GM12878 (cell line): ENCODE data around the gene KIF25.

Experiments
- CHD2 ChIP-seq: IDR thresholded peaks from 2 replicates; pipeline ENCODE4 v1.6.1; 2011; ENCODE audit warnings: low read depth, low read length, improper control_type of control experiment, borderline replicate concordance
- EED ChIP-seq: sonication (generic); IDR thresholded peaks from 2 replicates; pipeline ENCODE4 v1.6.1; 2016; ENCODE audit warnings: antibody characterized with exemption, low read depth
- IKZF1 ChIP-seq: fragments of 450-650 bp; conservative IDR thresholded peaks from 2 replicates; pipeline ENCODE4 v1.6.1; 2017; ENCODE audit warnings: antibody characterized with exemption, mild to moderate bottlenecking
- NR2F1 ChIP-seq: fragments of 450-650 bp; conservative IDR thresholded peaks from 2 replicates; pipeline ENCODE4 v1.6.1; 2017; ENCODE audit warnings: mild to moderate bottlenecking
- SMAD1 ChIP-seq: fragments of 450-650 bp; IDR thresholded peaks from 2 replicates; pipeline ENCODE4 v1.6.1; 2018; ENCODE audit warnings: mild to moderate bottlenecking, low read depth; ENCODE audit not compliant: partially characterized antibody
- SPI1 ChIP-seq: IDR thresholded peaks from 2 replicates; pipeline ENCODE4 v1.6.1; 2011; ENCODE audit warnings: low read depth, mild to moderate bottlenecking, low read length, moderate library complexity, borderline replicate concordance; ENCODE audit not compliant: insufficient read depth
- YY1 ChIP-seq: IDR thresholded peaks from 2 replicates; pipeline ENCODE4 v1.6.1; 2011; ENCODE audit warnings: low read depth, mild to moderate bottlenecking, low read length
- ZNF274 ChIP-seq: IDR thresholded peaks from one replicate; pipeline ENCODE4 v1.8.0; 2011; ENCODE audit not compliant: insufficient read length, insufficient read depth
- ZNF384 ChIP-seq: IDR thresholded peaks from 2 replicates; pipeline ENCODE4 v1.6.1; 2012; ENCODE audit warnings: low read depth, mild to moderate bottlenecking, low read length, improper control_type of control experiment, borderline replicate concordance
- TF ChIP-seq, protein P1 (sequence below), 3 experiments: IDR thresholded peaks in 2 of 3; conservative IDR thresholded peaks in 1 of 3; 2 replicates each; pipeline ENCODE4 v1.5.1; 2011; ENCODE audit warnings: low read depth in 3 of 3, low read length in 3 of 3, mild to moderate bottlenecking in 3 of 3, control low read depth in 2 of 3, moderate library complexity in 2 of 3, inconsistent platforms in 1 of 3, mixed read lengths in 1 of 3; ENCODE audit not compliant: control insufficient read depth in 2 of 3, insufficient read depth in 1 of 3; ENCODE audit errors: extremely low read depth in 1 of 3
- TF ChIP-seq, protein P2 (sequence below): fragments of 450-650 bp; IDR thresholded peaks from 2 replicates; pipeline ENCODE4 v1.6.1; 2016; ENCODE audit warnings: mild to moderate bottlenecking
- TF ChIP-seq, protein P3 (sequence below): fragments of 450-650 bp; IDR thresholded peaks from 2 replicates; pipeline ENCODE4 v1.6.1; 2014; ENCODE audit warnings: mild to moderate bottlenecking

DNA sequence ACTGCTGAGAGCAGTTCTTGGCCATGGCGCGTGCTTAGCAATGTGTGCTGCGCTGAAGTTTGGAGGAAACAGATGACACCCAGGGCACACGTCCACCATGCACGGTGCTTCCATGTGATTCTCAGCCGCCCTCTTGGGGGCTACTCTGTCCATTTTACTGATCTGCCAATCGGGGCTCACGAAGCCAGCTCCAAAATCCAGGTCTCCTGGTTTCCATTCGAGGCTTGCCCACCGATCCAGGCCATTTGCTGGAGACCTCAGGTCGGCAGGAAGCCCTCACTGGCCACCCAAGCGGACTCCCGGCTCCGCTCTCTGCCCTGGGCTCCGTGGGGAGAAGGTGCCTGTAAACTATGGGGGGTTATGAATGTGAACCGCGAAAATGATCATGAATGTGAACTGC is 93.2 kb downstream of the KIF25 start:
- TF ChIP-seq EED (no peak), CHD2 (no peak), YY1 (no peak), ZNF384 (no peak), ZNF274 (no peak), NR2F1 (no peak), SPI1 (no peak), SMAD1 (no peak), IKZF1 (no peak)
- TF ChIP-seq, protein P1, sequence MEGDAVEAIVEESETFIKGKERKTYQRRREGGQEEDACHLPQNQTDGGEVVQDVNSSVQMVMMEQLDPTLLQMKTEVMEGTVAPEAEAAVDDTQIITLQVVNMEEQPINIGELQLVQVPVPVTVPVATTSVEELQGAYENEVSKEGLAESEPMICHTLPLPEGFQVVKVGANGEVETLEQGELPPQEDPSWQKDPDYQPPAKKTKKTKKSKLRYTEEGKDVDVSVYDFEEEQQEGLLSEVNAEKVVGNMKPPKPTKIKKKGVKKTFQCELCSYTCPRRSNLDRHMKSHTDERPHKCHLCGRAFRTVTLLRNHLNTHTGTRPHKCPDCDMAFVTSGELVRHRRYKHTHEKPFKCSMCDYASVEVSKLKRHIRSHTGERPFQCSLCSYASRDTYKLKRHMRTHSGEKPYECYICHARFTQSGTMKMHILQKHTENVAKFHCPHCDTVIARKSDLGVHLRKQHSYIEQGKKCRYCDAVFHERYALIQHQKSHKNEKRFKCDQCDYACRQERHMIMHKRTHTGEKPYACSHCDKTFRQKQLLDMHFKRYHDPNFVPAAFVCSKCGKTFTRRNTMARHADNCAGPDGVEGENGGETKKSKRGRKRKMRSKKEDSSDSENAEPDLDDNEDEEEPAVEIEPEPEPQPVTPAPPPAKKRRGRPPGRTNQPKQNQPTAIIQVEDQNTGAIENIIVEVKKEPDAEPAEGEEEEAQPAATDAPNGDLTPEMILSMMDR (IDR thresholded peaks at IDR 0.05 in 2 of 3, conservative IDR thresholded peaks at IDR 0.05 in 1 of 3; ENCODE audit: control insufficient read depth in 2 of 3, extremely low read depth in 1 of 3, insufficient read depth in 1 of 3, low read depth in 3 of 3, low read length in 3 of 3), result no peak
- TF ChIP-seq, protein P2, sequence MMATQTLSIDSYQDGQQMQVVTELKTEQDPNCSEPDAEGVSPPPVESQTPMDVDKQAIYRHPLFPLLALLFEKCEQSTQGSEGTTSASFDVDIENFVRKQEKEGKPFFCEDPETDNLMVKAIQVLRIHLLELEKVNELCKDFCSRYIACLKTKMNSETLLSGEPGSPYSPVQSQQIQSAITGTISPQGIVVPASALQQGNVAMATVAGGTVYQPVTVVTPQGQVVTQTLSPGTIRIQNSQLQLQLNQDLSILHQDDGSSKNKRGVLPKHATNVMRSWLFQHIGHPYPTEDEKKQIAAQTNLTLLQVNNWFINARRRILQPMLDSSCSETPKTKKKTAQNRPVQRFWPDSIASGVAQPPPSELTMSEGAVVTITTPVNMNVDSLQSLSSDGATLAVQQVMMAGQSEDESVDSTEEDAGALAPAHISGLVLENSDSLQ, result no peak
- TF ChIP-seq, protein P3, sequence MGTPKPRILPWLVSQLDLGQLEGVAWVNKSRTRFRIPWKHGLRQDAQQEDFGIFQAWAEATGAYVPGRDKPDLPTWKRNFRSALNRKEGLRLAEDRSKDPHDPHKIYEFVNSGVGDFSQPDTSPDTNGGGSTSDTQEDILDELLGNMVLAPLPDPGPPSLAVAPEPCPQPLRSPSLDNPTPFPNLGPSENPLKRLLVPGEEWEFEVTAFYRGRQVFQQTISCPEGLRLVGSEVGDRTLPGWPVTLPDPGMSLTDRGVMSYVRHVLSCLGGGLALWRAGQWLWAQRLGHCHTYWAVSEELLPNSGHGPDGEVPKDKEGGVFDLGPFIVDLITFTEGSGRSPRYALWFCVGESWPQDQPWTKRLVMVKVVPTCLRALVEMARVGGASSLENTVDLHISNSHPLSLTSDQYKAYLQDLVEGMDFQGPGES, result no peak
